Measurements from ENCODE around the gene DNAH5.

GRCh38 chr5:13766236-13766635 is 178.3 kb downstream of the DNAH5 start:
- no peak for TF ChIP-seq FOXM1 (IDR thresholded peaks at IDR 0.05; ENCODE audit: borderline replicate concordance)
- no peak for TF ChIP-seq ELF4 (IDR thresholded peaks at IDR 0.05)
- no peak for TF ChIP-seq BHLHE40 (IDR thresholded peaks at IDR 0.05; ENCODE audit: borderline replicate concordance)
- TF ChIP-seq TARDBP (IDR thresholded peaks at IDR 0.05), result no peak
- no peak for TF ChIP-seq NFRKB (IDR thresholded peaks at IDR 0.05)
- TF ChIP-seq ARNT (IDR thresholded peaks at IDR 0.05), result no peak
- no peak for TF ChIP-seq PKNOX1 (IDR thresholded peaks at IDR 0.05)
- TF ChIP-seq SP1 (IDR thresholded peaks at IDR 0.05), result no peak
- TF ChIP-seq ZNF384 (IDR thresholded peaks at IDR 0.05), result no peak
- TF ChIP-seq FOXA1 (IDR thresholded peaks at IDR 0.05), result no peak
- no peak for TF ChIP-seq LEF1 (IDR thresholded peaks at IDR 0.05; ENCODE audit: borderline replicate concordance)
- no peak for TF ChIP-seq FOXK2 (IDR thresholded peaks at IDR 0.05)
